Upper lobe of left lung (tissue), 6 donors: ENCODE data around the gene IQSEC1. TPM values are rescaled to one million over a fixed set of nuclear protein-coding genes. Genes with fewer than 3 reads are reported as not detected.

Experiments used
- ATAC-seq, 2 donors: fragments of 200-7000 bp; cut with Tn5 transposase; one replicate each; pipeline ENCODE4 v1.9.1; 2022; ENCODE audit warnings: mild to moderate bottlenecking in 2 of 2, moderate library complexity in 2 of 2; ENCODE audit not compliant: low FRiP score in 2 of 2
- DNase-seq, 2 donors: peaks; one replicate each; pipeline ENCODE4 v3.0.0-alpha.2; 2019 to 2020
- H3K27ac ChIP-seq, 4 donors: fragments of 200-600 bp; sonication (generic); one replicate each; pipeline ENCODE4 v1.5.1; 2016 to 2019
- H3K27me3 ChIP-seq, 4 donors: fragments of 200-600 bp; sonication (generic); one replicate each; pipeline ENCODE4 v1.5.1; 2017 to 2019
- H3K36me3 ChIP-seq, 4 donors: fragments of 200-600 bp; sonication (generic); one replicate each; pipeline ENCODE4 v1.5.1; 2016 to 2019
- H3K4me1 ChIP-seq, 4 donors: fragments of 200-600 bp; sonication (generic); one replicate each; pipeline ENCODE4 v1.5.1; 2018 to 2019
- H3K4me3 ChIP-seq, 4 donors: fragments of 200-600 bp; sonication (generic); one replicate each; pipeline ENCODE4 v1.5.1; 2017 to 2019; ENCODE audit warnings: mild to moderate bottlenecking in 2 of 4, moderate library complexity in 1 of 4
- H3K9me3 ChIP-seq, 4 donors: fragments of 200-600 bp; sonication (generic); one replicate each; pipeline ENCODE4 v1.5.1; 2018 to 2019
- CTCF ChIP-seq, 6 experiments: fragments of 450-650 bp in 4 of 6; fragments of 200-600 bp in 2 of 6; sonication (generic) in 2 of 6; IDR thresholded peaks; one replicate each; pipeline ENCODE4 v1.5.1; 2016 to 2019; ENCODE audit warnings: antibody characterized with exemption in 6 of 6
- EP300 ChIP-seq, 4 donors: sonication (generic); formaldehyde crosslinking; IDR thresholded peaks; one replicate each; pipeline ENCODE4 v1.5.1; 2017; ENCODE audit warnings: antibody characterized with exemption in 4 of 4, control low read depth in 2 of 4
- POLR2A ChIP-seq, 4 donors: fragments of 450-650 bp; IDR thresholded peaks; one replicate each; pipeline ENCODE4 v1.5.1; 2016 to 2017; ENCODE audit warnings: antibody characterized with exemption in 4 of 4, mild to moderate bottlenecking in 2 of 4
- POLR2AphosphoS5 ChIP-seq, 2 donors: sonication (generic); formaldehyde crosslinking; IDR thresholded peaks; one replicate each; pipeline ENCODE4 v1.5.1; 2017; ENCODE audit warnings: antibody characterized with exemption in 2 of 2
- WGBS, 2 donors: methylation state at CpG; one replicate each; pipeline ENCODE4 v1.1.5; 2017 to 2018; 5-methylcytosine and 5-hydroxymethylcytosine counted together
- total RNA-seq, 6 donors: library from RNA; depleted of rRNA in 4 of 6; stranded (reverse); fragments of >200 nt in 4 of 6; gene quantifications; one replicate each; pipeline versions ENCODE4 v1.1.0 to v1.2.1, GENCODE V29; 2016 to 2021
- donor health status: DM: no; HTN: no; CAD: no; lungs with moderate emphysema.
- donor health status: DM: no; HTN: yes; CAD: no; lungs with severe emphysema.

Gene IQSEC1
- total RNA-seq, 6 donors from 2014 or later, result 51.1 to 105 (median 81.0) TPM

DNA sequence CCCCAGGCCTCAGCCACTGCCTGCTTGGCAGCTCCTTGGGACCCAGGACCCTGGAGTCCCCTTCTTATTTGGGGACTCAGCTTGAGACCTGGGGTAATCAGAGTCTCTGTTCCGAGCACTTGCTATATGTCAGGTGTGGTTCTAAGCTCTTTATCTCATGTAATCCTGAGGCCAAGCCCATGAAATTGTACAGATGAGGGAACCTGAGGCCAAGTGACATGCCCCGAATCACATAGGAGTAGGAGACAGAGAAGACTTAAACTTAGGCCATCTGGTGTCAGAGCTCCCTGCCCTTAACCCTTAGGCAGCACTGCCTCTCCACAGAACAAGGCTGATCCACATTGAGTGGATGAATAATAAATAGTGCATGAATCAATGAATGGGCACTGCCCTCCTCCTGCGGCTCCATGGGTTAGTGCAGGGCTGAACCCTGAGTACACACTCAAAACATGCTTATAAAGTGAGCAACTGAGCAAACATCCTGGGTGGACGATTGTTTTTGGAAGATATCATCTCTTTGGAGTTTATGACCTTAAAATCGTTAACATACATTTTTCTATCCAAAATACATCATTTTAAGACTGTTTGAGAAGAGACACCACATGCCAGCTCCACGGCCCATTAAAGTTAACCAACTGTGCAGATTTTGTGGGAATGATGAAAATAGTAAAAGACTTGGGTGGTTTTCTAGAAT is 33.2 kb upstream of the IQSEC1 start:
- Histone ChIP-seq H3K4me1 (peaks cover 0 to 11% (median 6%) of the 10 kb centered on the region in 4 donors), H3K27me3 (no peaks in the 10 kb centered on the region), H3K36me3 (no peaks in the 10 kb centered on the region), H3K27ac (no peak overlapping the region), H3K4me3 (no peak overlapping the region), H3K9me3 (no peaks in the 10 kb centered on the region)
- TF ChIP-seq POLR2A (IDR thresholded peaks at IDR 0.05), result no peak
- no peak for TF ChIP-seq CTCF (IDR thresholded peaks at IDR 0.05)
- TF ChIP-seq POLR2AphosphoS5 (IDR thresholded peaks at IDR 0.05), result no peak
- TF ChIP-seq EP300 (IDR thresholded peaks at IDR 0.05), result no peak
- ATAC-seq (no peak), DNase-seq (peak in 1 of 2 donors; percentile 29)
- WGBS, 2 donors, result 71 to 73% methylated on average over 6 of the region's 6 CpGs

DNA sequence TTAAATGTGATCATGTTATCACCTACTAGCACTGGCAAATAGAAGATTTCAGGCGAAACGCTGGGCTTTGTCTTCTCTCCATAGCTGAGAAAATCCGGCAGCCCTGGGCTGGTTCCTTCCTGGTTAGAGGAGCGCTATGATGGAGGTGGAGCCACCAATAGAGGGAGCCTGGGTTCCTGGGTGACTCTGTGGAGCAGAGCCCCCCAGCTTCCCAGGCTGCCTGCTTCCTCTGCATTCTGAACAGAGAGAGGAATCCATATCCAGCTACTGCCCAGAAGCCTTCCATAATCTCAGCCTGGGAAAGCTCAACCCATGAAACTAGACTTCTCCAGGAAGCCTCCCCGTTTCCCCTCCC is 32.6 kb upstream of the IQSEC1 start:
- no peak for DNase-seq
- WGBS, 2 donors, result 86 to 88% methylated on average over 5 of the region's 5 CpGs
- H3K9me3 ChIP-seq, result no peaks in the 10 kb centered on the region

GRCh38 chr3:13105181-13105895 is 32.1 kb upstream of the IQSEC1 start:
- no peaks in the 10 kb centered on the region for H3K27me3 ChIP-seq
- H3K27ac ChIP-seq, result no peak overlapping the region
- no peaks in the 10 kb centered on the region for H3K4me1 ChIP-seq
- 92 to 94% methylated on average over 8 of the region's 8 CpGs for WGBS, 2 donors
- H3K4me3 ChIP-seq, result no peak overlapping the region
- ATAC-seq (no peak), DNase-seq (no peak)
- no peaks in the 10 kb centered on the region for H3K9me3 ChIP-seq
- H3K36me3 ChIP-seq, result no peaks in the 10 kb centered on the region
- TF ChIP-seq POLR2AphosphoS5 (IDR thresholded peaks at IDR 0.05) (no peak), EP300 (IDR thresholded peaks at IDR 0.05) (no peak), POLR2A (IDR thresholded peaks at IDR 0.05) (no peak), CTCF (IDR thresholded peaks at IDR 0.05) (no peak)

More for the DNA sequence above, 32.6 kb upstream of the IQSEC1 start:
- Histone ChIP-seq H3K36me3 (no peaks in the 10 kb centered on the region), H3K4me1 (peaks cover 0 to 5% (median 3%) of the 10 kb centered on the region in 4 donors), H3K4me3 (no peak overlapping the region), H3K27me3 (no peaks in the 10 kb centered on the region), H3K27ac (no peak overlapping the region)
- no peak for ATAC-seq
- TF ChIP-seq EP300 (IDR thresholded peaks at IDR 0.05) (no peak), POLR2A (IDR thresholded peaks at IDR 0.05) (no peak), CTCF (IDR thresholded peaks at IDR 0.05) (no peak), POLR2AphosphoS5 (IDR thresholded peaks at IDR 0.05) (no peak)

DNA sequence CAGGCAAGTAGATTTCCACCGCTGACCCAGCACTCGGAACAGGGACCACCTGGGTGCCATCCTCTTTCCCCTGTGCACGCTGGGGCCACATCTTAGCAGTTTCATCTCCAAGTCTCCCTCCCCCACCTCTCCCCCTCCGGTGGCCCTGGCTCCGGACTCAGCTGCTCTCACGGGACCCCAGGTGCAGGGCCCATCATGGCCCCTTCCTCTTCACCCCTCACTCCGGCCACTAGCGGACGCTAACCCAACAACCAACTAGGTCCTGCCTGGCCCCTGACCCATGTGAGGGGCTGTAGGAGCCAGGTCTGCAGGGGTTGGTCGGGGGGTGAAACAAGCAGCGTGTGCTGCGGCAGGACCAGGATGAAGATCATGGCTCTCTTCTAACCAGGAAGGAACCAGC is 31.3 kb upstream of the IQSEC1 start:
- Histone ChIP-seq H3K36me3 (no peaks in the 10 kb centered on the region), H3K4me1 (no peaks in the 10 kb centered on the region), H3K9me3 (no peaks in the 10 kb centered on the region), H3K4me3 (no peak overlapping the region), H3K27me3 (no peaks in the 10 kb centered on the region), H3K27ac (no peak overlapping the region)
- no peak for TF ChIP-seq CTCF (IDR thresholded peaks at IDR 0.05)
- no peak for TF ChIP-seq POLR2A (IDR thresholded peaks at IDR 0.05)
- TF ChIP-seq POLR2AphosphoS5 (IDR thresholded peaks at IDR 0.05), result no peak
- no peak for TF ChIP-seq EP300 (IDR thresholded peaks at IDR 0.05)
- WGBS, 2 donors, result 84 to 86% methylated on average over 12 of the region's 12 CpGs
- no peak for DNase-seq
- ATAC-seq, result no peak
